K562 (cell line): ENCODE measurements around the gene LAMB3. TPM values are rescaled to one million over a fixed set of nuclear protein-coding genes. Genes with fewer than 3 reads are reported as not detected.
A peak's percentile ranks its signal among the peaks of the same experiment; 100 is the strongest.

Experiments used
- ATF4 ChIP-seq: fragments of 450-650 bp; formaldehyde crosslinking; IDR thresholded peaks from 2 replicates; pipeline ENCODE4 v1.4.0; 2022; ENCODE audit warnings: mild to moderate bottlenecking, moderate library complexity
- CBX3 ChIP-seq, 2 experiments: IDR thresholded peaks; 1 replicate in 1 of 2; 2 replicates in 1 of 2; pipeline ENCODE4 v1.6.1; 2012; ENCODE audit warnings: inconsistent platforms in 2 of 2, low read length in 2 of 2, borderline replicate concordance in 1 of 2, control low read depth in 1 of 2
- CC2D1A ChIP-seq: fragments of 450-650 bp; IDR thresholded peaks from 2 replicates; pipeline ENCODE4 v1.6.1; 2017; ENCODE audit warnings: mild to moderate bottlenecking
- CSDE1 ChIP-seq, 2 experiments: fragments of 450-650 bp; IDR thresholded peaks; 2 replicates each; pipeline ENCODE4 v1.6.1; 2016; ENCODE audit warnings: mild to moderate bottlenecking in 1 of 2
- GABPB1 ChIP-seq: sonication (generic); formaldehyde crosslinking; IDR thresholded peaks from 2 replicates; pipeline ENCODE4 v1.8.0; 2022; ENCODE audit warnings: mild to moderate bottlenecking, missing genetic modification reagents
- HEY1 ChIP-seq: fragments of 250-450 bp; sonication (Bioruptor Pico); IDR thresholded peaks from 2 replicates; pipeline ENCODE4 v1.5.0; 2020; ENCODE audit warnings: mild to moderate bottlenecking, moderate library complexity, borderline replicate concordance
- NCOA6 ChIP-seq: fragments of 450-650 bp; IDR thresholded peaks from 2 replicates; pipeline ENCODE4 v1.6.1; 2017; ENCODE audit warnings: mild to moderate bottlenecking
- NFIC ChIP-seq: fragments of 450-650 bp; IDR thresholded peaks from 2 replicates; pipeline ENCODE4 v1.6.1; 2017; ENCODE audit warnings: mild to moderate bottlenecking, inconsistent platforms
- NR0B1 ChIP-seq: fragments of 450-650 bp; IDR thresholded peaks from one replicate; pipeline ENCODE4 v1.6.1; 2018; ENCODE audit warnings: mild to moderate bottlenecking, moderate library complexity; ENCODE audit not compliant: partially characterized antibody
- TCF7L2 ChIP-seq: fragments of 150-350 bp; IDR thresholded peaks from 2 replicates; pipeline ENCODE4 v1.6.1; 2016; ENCODE audit warnings: low read depth, mild to moderate bottlenecking, low read length, moderate library complexity
- ZBTB40 ChIP-seq, 2 experiments: fragments of 450-650 bp in 1 of 2; sonication (generic) in 1 of 2; formaldehyde crosslinking in 1 of 2; IDR thresholded peaks; 2 replicates each; pipeline versions ENCODE4 v1.7.1 to v1.9.0; 2016 to 2022; ENCODE audit warnings: inconsistent platforms in 1 of 2, mild to moderate bottlenecking in 1 of 2, missing genetic modification reagents in 1 of 2
- ZNF584 ChIP-seq: fragments of 200-800 bp; sonication (Bioruptor generic); IDR thresholded peaks from 2 replicates; pipeline ENCODE4 v1.6.1; 2016; ENCODE audit warnings: low read depth, mild to moderate bottlenecking, missing genetic modification characterization, missing compliant biosample characterization
- polyA plus RNA-seq, 8 experiments: library from polyadenylated mRNA; depleted of rRNA in 4 of 8; stranded (reverse) in 5 of 8; unstranded in 3 of 8; fragments of >200 nt; fragmentation: Nextera tagmentation in 2 of 8; fragmentation: Illumina TruSeq in 1 of 8; extraction: Ambion mirVana in 2 of 8; extraction: Trizol in 1 of 8; gene quantifications; 2 replicates each; pipeline versions ENCODE4 v1.2.1 to v1.2.3, GENCODE V29; 2011 to 2014; ENCODE audit warnings: inconsistent platforms in 1 of 8, missing spikeins in 1 of 8
- total RNA-seq, 7 experiments: library from RNA; depleted of rRNA in 6 of 7; stranded (reverse); fragments of >200 nt in 6 of 7; fragmentation: Illumina TruSeq in 2 of 7; extraction: Trizol in 2 of 7; gene quantifications; 2 replicates each; pipeline versions ENCODE4 v1.2.1 to v1.2.3, GENCODE V29; 2011 to 2021; ENCODE audit warnings: low replicate concordance in 1 of 7

Gene LAMB3
- total and polyA plus RNA-seq, 9 of the 15 experiments (the other 6 are each of a cell fraction or from before 2014, with no cell fraction given), result 0.08 to 1.3 (median 0.91) TPM

- 0 out of 2 replicates have a peak, but pooled peaks have one; percentile 4 for TF ChIP-seq ZBTB40 (IDR thresholded peaks at IDR 0.05)
- no peak for TF ChIP-seq ZBTB40 (CRISPR knock-in tag; IDR thresholded peaks at IDR 0.05)
- no peak for TF ChIP-seq GABPB1 (CRISPR knock-in tag)
- no peak for TF ChIP-seq NCOA6
- no peak for TF ChIP-seq HEY1 (CRISPR knock-in tag)
- TF ChIP-seq NFIC, result peak; percentile 97
- 0 out of 2 replicates have a peak, but pooled peaks have one; percentile 59 for TF ChIP-seq ZNF584
- TF ChIP-seq TCF7L2, result no peak
- peak in 1 of 2 experiments; percentile 16; a peak in 1 of 3 replicates for TF ChIP-seq CBX3 (IDR thresholded peaks at IDR 0.05; ENCODE audit: borderline replicate concordance in 1 of 2, low read length in 2 of 2)
- TF ChIP-seq CC2D1A, result no peak
- no peak for TF ChIP-seq NR0B1
- TF ChIP-seq CSDE1 (IDR thresholded peaks at IDR 0.05), result no peak
- TF ChIP-seq ATF4, result no peak
These were observed 3.1 kb downstream of the LAMB3 start (continued) for GRCh38 chr1:209648931-209649776.
